ENCODE results near the gene SCN2A. TPM values are rescaled to one million over a fixed set of nuclear protein-coding genes. Genes with fewer than 3 reads are reported as not detected.
A peak's percentile ranks its signal among the peaks of the same experiment; 100 is the strongest.

The SCN2A gene
- 0.20 TPM for total RNA-seq

- DNase-seq: peak; percentile 1
These were observed at the start of gene SCN2A for GRCh38 chr2:165239230-165239629. Gene SCN2A, plus strand, starts transcription at chr2:165239414. Its CDS starts 56,410 bp downstream, at chr2:165295824.

- DNase-seq: no peak
These were observed 48.0 kb upstream of the SCN2A start for GRCh38 chr2:165191096-165191728.

DNA sequence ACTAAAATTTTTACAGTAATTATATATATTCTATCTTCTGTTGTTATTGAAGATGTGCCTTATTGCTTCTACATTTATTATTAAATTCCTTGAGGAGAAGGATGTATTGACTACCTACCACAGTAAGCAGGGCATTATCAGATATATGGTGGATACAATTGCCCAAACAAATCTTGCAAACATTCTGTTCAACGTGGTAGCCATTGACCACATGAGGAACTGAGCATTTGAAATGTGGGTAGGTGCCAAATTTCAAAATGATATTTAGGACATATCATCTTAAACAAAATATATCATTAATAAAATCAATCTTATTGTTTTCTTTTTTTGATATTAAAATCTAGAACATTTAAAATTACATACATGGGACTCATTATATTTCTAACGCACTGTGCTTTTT, 46.5 kb upstream of the SCN2A start:
- DNase-seq: no peak

- DNase-seq: no peak
These were observed 45.9 kb upstream of the SCN2A start for GRCh38 chr2:165193178-165193777.

DNA sequence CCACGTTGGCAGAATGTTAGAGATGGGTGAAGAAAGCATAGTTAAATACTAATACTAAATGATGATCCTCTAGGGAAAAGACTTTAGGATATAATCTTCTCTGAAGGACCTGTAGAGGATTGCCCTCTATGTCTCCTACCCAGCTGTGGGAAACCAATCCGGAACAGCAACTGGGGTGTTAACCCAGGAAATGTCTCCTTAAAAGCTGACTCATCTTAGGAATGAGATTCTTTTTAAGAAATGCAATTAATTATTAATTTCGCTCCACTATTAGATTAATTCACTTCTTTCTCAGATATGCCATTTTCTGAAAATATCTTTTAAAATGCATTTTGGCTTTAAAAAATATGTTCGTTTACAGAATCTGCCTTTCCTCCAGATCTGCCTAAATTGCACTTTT, 42.8 kb upstream of the SCN2A start:
- no peak for DNase-seq

GRCh38 chr2:165197346-165197745, 41.9 kb upstream of the SCN2A start:
- DNase-seq: no peak

DNA sequence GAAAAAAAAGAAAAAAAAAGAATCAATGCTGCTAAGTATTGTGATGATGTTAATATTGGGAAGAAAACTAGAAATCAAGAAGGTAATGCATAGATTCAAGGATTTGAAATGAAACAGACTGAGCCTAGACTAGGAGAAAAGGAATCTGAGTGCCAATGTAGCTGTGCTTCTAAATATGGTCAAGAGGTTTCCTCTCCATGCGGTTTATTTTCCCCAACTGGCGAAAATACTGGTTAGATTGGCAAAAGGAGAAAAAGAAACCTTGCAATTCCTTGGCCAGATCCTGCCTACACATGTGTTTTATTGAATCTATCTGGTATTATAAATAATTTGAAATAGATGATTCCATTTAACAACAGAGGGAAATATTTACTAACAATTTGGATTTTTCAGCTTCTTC, 41.0 kb upstream of the SCN2A start:
- DNase-seq: no peak

DNA sequence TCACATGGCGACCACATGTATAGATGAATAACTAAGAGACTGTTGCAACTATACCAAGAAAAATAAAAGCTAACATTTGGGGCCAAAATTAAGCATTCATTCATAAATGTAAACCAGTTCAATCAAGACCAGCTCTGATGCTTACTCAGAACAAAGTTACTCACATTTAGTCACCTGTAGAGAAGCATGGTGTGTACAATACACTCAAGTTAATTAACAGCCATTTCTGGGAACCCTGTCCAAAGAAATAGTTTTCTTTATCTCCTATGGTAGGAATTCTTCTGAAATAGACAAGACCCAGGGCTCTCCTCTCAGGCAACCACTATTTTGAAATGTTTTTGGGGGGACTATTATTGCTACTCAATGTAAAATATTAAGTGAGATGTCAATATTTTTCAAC, 37.0 kb upstream of the SCN2A start:
- no peak for DNase-seq

DNA sequence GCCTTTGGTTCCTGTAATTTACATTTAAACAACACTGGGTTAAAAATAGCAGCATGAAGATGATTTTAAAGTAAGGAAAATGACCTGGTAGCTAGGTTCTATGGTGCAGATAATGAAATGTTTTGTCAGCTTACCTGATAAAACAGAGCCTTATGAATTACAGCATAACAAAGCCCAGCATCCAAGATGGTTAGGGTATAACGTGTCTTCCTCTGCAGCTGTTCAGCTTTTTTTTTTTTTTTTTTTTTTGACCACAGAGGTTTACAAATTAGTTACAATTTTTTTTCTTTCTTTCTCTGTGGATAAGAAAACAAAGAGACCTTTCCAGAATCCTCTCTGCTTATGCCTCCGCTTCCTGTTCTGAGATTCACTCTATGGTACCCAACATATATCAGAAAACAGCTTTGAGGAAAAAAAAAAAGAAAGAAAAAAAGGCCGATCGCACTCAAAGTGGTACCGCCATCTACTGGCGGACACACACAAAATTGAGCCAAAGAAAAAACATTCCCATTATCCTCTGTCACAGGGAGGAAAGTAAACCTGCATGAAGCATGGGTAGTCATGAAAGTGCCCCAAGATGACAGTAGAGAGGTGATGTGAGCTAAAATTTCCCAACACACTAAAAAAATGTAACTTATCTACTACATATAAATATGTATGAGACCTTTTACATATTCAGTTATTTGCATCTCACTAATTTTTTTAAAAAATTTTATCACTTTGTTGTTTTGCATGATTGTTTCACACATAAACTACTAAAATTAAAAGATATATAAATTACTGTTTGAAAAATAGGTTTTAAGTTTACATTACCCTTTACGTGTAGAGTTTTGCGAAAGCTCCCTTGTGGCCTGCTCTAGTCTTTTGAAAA, 35.3 kb upstream of the SCN2A start, which contains the start of gene SCN3A:
Gene SCN3A, minus strand, starts transcription at position 362 of the 871 bp plus-strand sequence. CDS start 27,656 bp downstream, outside the sequence.
- DNase-seq: peak; percentile 12

DNA sequence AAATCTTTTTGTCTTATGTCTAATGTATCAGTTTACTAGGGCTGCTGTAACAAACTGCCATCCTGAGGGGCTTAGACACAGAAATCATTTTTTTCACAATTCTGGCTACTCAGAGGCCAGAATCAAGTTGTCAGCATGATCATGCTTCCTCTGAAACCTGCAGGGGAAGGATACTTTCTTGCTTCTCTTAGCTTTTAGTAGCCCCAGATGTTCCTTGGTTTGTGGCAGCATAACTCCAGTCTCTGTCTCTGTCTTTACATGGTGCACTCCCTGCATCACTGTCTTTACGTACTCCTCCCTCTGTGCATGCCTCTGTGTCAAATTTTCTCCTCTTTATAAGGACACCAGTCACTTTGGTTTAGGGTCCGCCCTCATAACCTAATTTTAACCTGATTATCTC, 33.3 kb upstream of the SCN2A start:
- DNase-seq: no peak

- no peak for DNase-seq
These were observed 31.1 kb upstream of the SCN2A start for GRCh38 chr2:165208094-165208493.

- DNase-seq: no peak
These were observed 25.1 kb upstream of the SCN2A start for GRCh38 chr2:165214093-165214492.

GRCh38 chr2:165219481-165219880, 19.7 kb upstream of the SCN2A start:
- no peak for DNase-seq

- no peak for DNase-seq
These were observed 14.3 kb upstream of the SCN2A start for GRCh38 chr2:165224941-165225340.

- DNase-seq: no peak
These were observed 11.6 kb upstream of the SCN2A start for GRCh38 chr2:165227571-165227970.

GRCh38 chr2:165237056-165237455, 2.2 kb upstream of the SCN2A start:
- DNase-seq: no peak

GRCh38 chr2:165238295-165238694, 919 bp upstream of the SCN2A start:
- DNase-seq: no peak

GRCh38 chr2:165239856-165240515, 772 bp downstream of the SCN2A start:
- DNase-seq: no peak

- DNase-seq: no peak
These were observed 1.7 kb downstream of the SCN2A start for GRCh38 chr2:165240916-165241315.

- no peak for DNase-seq
These were observed 6.0 kb downstream of the SCN2A start for GRCh38 chr2:165245081-165245793.

DNA sequence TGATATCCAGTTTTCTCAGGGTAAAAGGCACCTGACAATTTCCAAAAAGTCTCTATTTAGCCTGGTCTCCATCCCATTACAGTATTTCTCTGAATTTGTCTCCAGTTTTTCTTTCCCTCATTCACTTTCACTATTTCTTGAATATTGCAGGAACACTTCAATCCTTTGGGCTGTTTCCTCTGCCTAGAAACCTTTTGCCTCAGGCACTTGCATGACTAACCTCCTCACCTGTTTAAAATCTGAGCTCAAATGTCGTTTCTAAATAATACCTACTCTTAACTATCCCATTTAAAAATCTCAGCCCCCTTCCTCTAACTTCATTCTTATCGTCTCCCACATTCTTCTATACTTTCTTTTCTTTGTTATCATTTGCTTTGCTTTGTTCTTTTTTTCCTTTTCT, 9.0 kb downstream of the SCN2A start:
- DNase-seq: no peak

- DNase-seq: no peak
These were observed 12.2 kb downstream of the SCN2A start for GRCh38 chr2:165251366-165251765.

Measured in skin of body (tissue), 2 donors.